ENCODE measurements around the gene LDHA. TPM values are rescaled to one million over a fixed set of nuclear protein-coding genes. Genes with fewer than 3 reads are reported as not detected.

LDHA gene
- total and polyA plus RNA-seq, 4 donors = 261 to 391 (median 326) TPM

- H3K27ac ChIP-seq (ENCODE audit: low read depth, low read length) = no peak overlapping the region
- 40% methylated on average over 1 of the region's 3 CpGs for WGBS (ENCODE audit: insufficient coverage)
- no peaks in the 10 kb centered on the region for H3K9me3 ChIP-seq (ENCODE audit: control insufficient read depth, insufficient read depth, low read length)
- peaks cover 5% of the 10 kb centered on the region for H3K4me1 ChIP-seq (ENCODE audit: control insufficient read depth, insufficient read depth, low read length)
- H3K4me3 ChIP-seq (ENCODE audit: low read depth, low read length) = no peak overlapping the region
- DNase-seq (ENCODE audit: low read depth in 4 of 6, low spot score in 6 of 6) = no peak
- no peaks in the 10 kb centered on the region for H3K27me3 ChIP-seq (ENCODE audit: control insufficient read depth, insufficient read depth, low read length)
- H3K36me3 ChIP-seq (ENCODE audit: control insufficient read depth, insufficient read depth, low read length) = no peaks in the 10 kb centered on the region
Observed at GRCh38 chr11:18457450-18457849, 63.1 kb downstream of the LDHA start.

Small RNA genes lying within 50 kb of the gene (small RNA-seq; reads per million reads assigned to genes)
- 0.12 reads per million for gene MIR3159 (ENCODE audit: low replicate concordance)

Other genes starting within 250 kb of the LDHA start
- under 1 TPM in 1 of 2 donors, not detected in 1; 0.20 TPM for gene MRGPRX4, start 221.7 kb upstream of the LDHA start, total RNA-seq
- not detected for gene MRGPRX4, start 221.7 kb upstream of the LDHA start, polyA plus RNA-seq (ENCODE audit: insufficient read length in 2 of 2)
- not detected for gene SAA4, start 157.8 kb upstream of the LDHA start, total RNA-seq
- gene SAA4, start 157.8 kb upstream of the LDHA start, polyA plus RNA-seq (ENCODE audit: insufficient read length in 2 of 2) = under 1 TPM in 1 of 2 donors, not detected in 1; 0.59 TPM
- gene SAA2, start 145.9 kb upstream of the LDHA start, total RNA-seq = not detected
- under 1 TPM in 1 of 2 donors, not detected in 1; 0.39 TPM for gene SAA2, start 145.9 kb upstream of the LDHA start, polyA plus RNA-seq (ENCODE audit: insufficient read length in 2 of 2)
- gene SAA1, start 128.3 kb upstream of the LDHA start, total RNA-seq = not detected
- not detected for gene SAA1, start 128.3 kb upstream of the LDHA start, polyA plus RNA-seq (ENCODE audit: insufficient read length in 2 of 2)
- 10 to 100 TPM; 34.2 to 80.3 TPM for gene HPS5, start 72.4 kb upstream of the LDHA start, total RNA-seq
- gene HPS5, start 72.4 kb upstream of the LDHA start, polyA plus RNA-seq (ENCODE audit: insufficient read length in 2 of 2) = 10 to 100 TPM; 14.5 to 20.9 TPM
- gene GTF2H1, start 72.0 kb upstream of the LDHA start, total RNA-seq = 10 to 100 TPM; 57.7 to 78.7 TPM
- gene GTF2H1, start 72.0 kb upstream of the LDHA start, polyA plus RNA-seq (ENCODE audit: insufficient read length in 2 of 2) = 10 to 100 TPM; 41.1 to 47.0 TPM
- gene LDHC, start 17.8 kb downstream of the LDHA start, total RNA-seq = under 1 TPM in 1 of 2 donors, not detected in 1; 0.10 TPM
- gene LDHC, start 17.8 kb downstream of the LDHA start, polyA plus RNA-seq (ENCODE audit: insufficient read length in 2 of 2) = not detected
- under 1 TPM; 0.06 to 0.20 TPM for gene LDHAL6A, start 61.3 kb downstream of the LDHA start, total RNA-seq
- 1 to 10 TPM in 1 of 2 donors, under 1 TPM in 1; 0.54 to 1.6 TPM for gene LDHAL6A, start 61.3 kb downstream of the LDHA start, polyA plus RNA-seq (ENCODE audit: insufficient read length in 2 of 2)
- 100 to 1,000 TPM in 1 of 2 donors, 10 to 100 TPM in 1; 75.4 to 110 TPM for gene TSG101, start 132.4 kb downstream of the LDHA start, total RNA-seq
- 10 to 100 TPM; 79.6 to 88.8 TPM for gene TSG101, start 132.4 kb downstream of the LDHA start, polyA plus RNA-seq (ENCODE audit: insufficient read length in 2 of 2)
- 10 to 100 TPM; 26.7 to 32.2 TPM for gene UEVLD, start 194.2 kb downstream of the LDHA start, total RNA-seq
- gene UEVLD, start 194.2 kb downstream of the LDHA start, polyA plus RNA-seq (ENCODE audit: insufficient read length in 2 of 2) = 10 to 100 TPM; 16.9 to 19.8 TPM
- 1 to 10 TPM in 1 of 2 donors, under 1 TPM in 1; 0.69 to 5.8 TPM for gene MISFA, start 205.2 kb downstream of the LDHA start, total RNA-seq
- gene MISFA, start 205.2 kb downstream of the LDHA start, polyA plus RNA-seq (ENCODE audit: insufficient read length in 2 of 2) = 1 to 10 TPM; 3.8 to 7.8 TPM
- gene SPTY2D1, start 239.8 kb downstream of the LDHA start, total RNA-seq = 10 to 100 TPM; 17.6 to 21.3 TPM
- 1 to 10 TPM; 7.5 to 8.7 TPM for gene SPTY2D1, start 239.8 kb downstream of the LDHA start, polyA plus RNA-seq (ENCODE audit: insufficient read length in 2 of 2)